IgD-negative memory B cell (primary cell): ENCODE data around the gene RHPN2. TPM values are rescaled to one million over a fixed set of nuclear protein-coding genes. Genes with fewer than 3 reads are reported as not detected.
A peak's percentile ranks its signal among the peaks of the same experiment; 100 is the strongest.
"Not testable (repeated sequence)": the region's sequence is repeated elsewhere in the genome, so short reads cannot be mapped to it uniquely, and the experiment has no call there.

Experiments used
- H3K27ac Mint-ChIP-seq, 3 donors: one replicate each; pipeline ENCODE4 v1.8.0; 2020 to 2022; ENCODE audit warnings: mild to moderate bottlenecking in 3 of 3, mixed read lengths in 3 of 3, moderate library complexity in 1 of 3
- H3K27me3 Mint-ChIP-seq: one replicate; pipeline ENCODE4 v1.8.0; 2021; ENCODE audit warnings: mixed read lengths
- H3K36me3 Mint-ChIP-seq: one replicate; pipeline ENCODE4 v1.8.0; 2020; ENCODE audit warnings: mild to moderate bottlenecking, mixed read lengths
- H3K4me1 Mint-ChIP-seq, 3 donors: one replicate each; pipeline ENCODE4 v1.8.0; 2020 to 2022; ENCODE audit warnings: mixed read lengths in 3 of 3, mild to moderate bottlenecking in 1 of 3
- H3K4me3 Mint-ChIP-seq, 4 donors: one replicate each; pipeline ENCODE4 v1.8.0; 2020 to 2022; ENCODE audit warnings: mild to moderate bottlenecking in 4 of 4, mixed read lengths in 4 of 4, moderate library complexity in 3 of 4
- H3K9me3 Mint-ChIP-seq, 3 donors: one replicate each; pipeline ENCODE4 v1.8.0; 2020 to 2021; ENCODE audit warnings: mixed read lengths in 3 of 3, mild to moderate bottlenecking in 1 of 3
- polyA plus RNA-seq: library from polyadenylated mRNA; unstranded; fragments of 300-500 nt; fragmentation: Illumina TruSeq; gene quantifications from one replicate; pipeline ENCODE4 v1.2.3, GENCODE V29; 2021

Gene RHPN2
- polyA plus RNA-seq, 1 donor from 2014 or later, result 3.7 TPM

DNA sequence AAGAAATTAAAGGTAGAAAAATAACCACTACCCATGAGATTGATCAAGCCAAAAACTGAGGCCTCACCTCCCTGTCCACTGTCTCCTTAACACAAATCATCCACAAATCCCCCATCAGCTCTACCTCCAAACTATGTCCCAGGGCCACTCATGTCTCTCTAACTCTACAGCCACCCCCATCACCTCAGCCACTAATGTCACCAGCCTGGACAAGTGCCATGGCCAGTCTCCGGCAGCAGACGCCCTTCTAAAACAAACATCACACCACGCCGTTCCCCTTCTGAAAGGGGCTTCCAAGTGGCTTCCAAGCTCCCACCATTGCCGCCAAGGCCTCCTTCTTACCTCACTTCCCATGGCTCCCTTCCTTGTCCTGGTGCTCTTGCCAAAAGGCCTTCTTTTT, 76.4 kb downstream of the RHPN2 start:
- H3K27ac Mint-ChIP-seq, H3K4me1 Mint-ChIP-seq, H3K27me3 Mint-ChIP-seq, H3K4me3 Mint-ChIP-seq, H3K9me3 Mint-ChIP-seq: not testable (repeated sequence)
- peaks cover 11% of the 10 kb centered on the region for H3K36me3 Mint-ChIP-seq

DNA sequence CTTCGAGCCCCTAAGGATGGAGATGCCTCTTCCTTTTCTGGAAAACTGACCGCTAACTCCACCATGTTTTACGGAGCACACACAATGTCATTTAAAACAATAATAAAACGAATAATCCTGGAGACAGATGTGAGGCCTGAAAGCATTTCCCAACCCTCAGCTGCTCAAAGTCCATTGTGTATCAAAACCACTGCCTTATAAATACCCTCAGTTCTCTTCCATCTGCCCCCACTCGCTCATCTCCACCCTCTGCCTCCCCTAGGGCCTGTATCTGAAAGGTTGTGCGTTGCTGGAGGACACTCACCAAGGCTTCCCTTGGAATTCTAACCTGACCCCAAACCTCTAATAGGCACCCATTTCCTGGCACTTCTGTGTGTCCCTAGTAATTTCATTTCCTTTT, 82.2 kb downstream of the RHPN2 start:
- not testable (repeated sequence) for H3K27me3 Mint-ChIP-seq, H3K27ac Mint-ChIP-seq, H3K9me3 Mint-ChIP-seq, H3K4me3 Mint-ChIP-seq, H3K36me3 Mint-ChIP-seq, H3K4me1 Mint-ChIP-seq

DNA sequence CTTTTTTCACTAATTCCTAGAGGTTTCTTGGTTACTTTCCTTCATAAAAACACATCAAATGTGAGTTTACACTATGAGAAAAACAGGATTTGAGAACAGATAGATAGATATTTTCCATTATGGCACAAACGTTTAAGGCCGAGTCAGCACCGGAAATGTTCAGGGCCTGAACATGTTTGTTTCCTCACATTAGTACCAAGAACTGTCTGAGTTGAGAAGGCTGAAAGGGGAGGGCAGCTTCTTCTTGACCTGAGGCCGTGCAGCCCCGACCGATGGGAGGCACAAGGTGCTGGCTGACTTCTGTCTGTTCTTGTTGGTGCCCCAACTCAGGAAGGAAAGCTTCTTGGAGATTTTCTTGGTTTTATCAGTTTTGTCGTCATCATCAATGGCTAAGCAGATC, 84.9 kb downstream of the RHPN2 start:
- H3K4me1 Mint-ChIP-seq, H3K4me3 Mint-ChIP-seq, H3K36me3 Mint-ChIP-seq, H3K27ac Mint-ChIP-seq, H3K27me3 Mint-ChIP-seq, H3K9me3 Mint-ChIP-seq: not testable (repeated sequence)

DNA sequence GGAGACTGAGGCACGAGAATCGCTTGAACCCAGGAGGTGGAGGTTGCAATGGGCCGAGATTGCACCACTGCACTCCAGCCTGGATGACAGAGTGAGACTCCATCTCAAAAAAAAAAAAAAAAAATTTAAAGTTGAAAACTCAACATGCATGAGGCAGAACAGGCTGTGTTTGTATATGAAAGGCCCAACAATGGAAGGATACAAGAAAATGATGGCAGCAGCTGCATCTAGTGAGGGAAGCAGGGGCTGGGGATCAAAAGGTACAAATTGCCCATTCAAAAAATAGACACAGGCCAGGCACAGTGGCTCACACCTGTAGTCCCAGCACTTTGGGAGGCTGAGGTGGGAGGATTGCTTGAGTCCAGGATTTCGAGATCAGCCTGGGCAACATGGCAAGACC, 86.9 kb downstream of the RHPN2 start:
- not testable (repeated sequence) for H3K4me1 Mint-ChIP-seq, H3K27ac Mint-ChIP-seq, H3K36me3 Mint-ChIP-seq, H3K27me3 Mint-ChIP-seq, H3K9me3 Mint-ChIP-seq, H3K4me3 Mint-ChIP-seq

DNA sequence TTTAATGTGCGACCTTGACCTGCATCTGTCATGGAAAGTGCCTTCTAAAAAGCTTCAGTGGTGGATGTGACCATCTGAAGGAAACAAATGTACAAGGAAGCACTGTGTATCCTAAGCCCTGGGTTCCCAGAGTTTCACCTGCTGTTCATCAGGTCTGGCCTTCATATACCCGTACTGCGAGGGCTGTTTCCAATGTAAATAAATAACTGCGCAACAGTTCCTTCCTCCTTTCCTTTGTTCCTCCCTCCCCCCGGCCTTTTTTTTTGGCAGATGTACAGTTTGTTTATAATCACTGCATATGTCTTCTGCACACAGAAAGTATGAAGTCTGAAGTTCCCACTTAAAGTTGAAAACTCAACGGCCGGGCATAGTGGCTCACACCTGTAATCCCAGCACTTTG, 87.4 kb downstream of the RHPN2 start:
- Mint-ChIP-seq H3K9me3 (no peaks in the 10 kb centered on the region), H3K27me3 (no peaks in the 10 kb centered on the region), H3K4me3 (no peak overlapping the region), H3K4me1 (peaks cover 0 to 2% (median under 1%) of the 10 kb centered on the region in 3 donors), H3K27ac (no peak overlapping the region), H3K36me3 (peaks cover 1% of the 10 kb centered on the region)

DNA sequence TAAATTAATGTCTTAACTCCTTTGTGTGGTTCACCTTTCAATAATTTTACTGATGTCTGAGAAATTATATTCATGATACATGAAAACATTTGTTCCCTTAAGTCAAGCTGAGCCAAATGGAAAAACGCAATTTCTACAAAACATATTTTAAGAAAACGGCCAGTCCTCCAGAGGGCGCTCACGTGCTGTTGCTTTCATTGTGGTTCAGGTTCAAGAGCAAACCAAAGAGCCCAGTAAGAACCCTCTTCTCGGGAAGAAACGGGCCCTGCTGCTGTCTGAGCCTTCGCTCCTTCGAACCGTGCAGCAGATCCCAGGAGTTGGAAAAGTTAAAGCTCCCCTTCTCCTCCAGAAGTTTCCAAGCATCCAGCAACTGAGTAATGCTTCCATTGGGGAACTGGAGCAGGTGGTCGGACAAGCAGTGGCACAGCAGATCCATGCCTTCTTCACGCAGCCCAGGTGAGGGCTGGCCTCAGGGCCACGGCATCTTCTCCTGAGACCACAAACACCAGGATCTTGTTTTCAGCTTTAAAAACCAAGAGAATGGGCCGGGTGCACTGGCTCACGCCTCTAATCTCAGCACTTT, 88.4 kb downstream of the RHPN2 start:
- Mint-ChIP-seq H3K9me3 (no peaks in the 10 kb centered on the region), H3K4me1 (peaks cover 6 to 8% (median 8%) of the 10 kb centered on the region in 3 donors), H3K36me3 (peaks cover 6% of the 10 kb centered on the region), H3K27ac (peak overlapping the region in 1 of 3 donors; percentile 54), H3K27me3 (no peaks in the 10 kb centered on the region), H3K4me3 (peak overlapping the region in 2 of 4 donors; percentile 3 to 61)

DNA sequence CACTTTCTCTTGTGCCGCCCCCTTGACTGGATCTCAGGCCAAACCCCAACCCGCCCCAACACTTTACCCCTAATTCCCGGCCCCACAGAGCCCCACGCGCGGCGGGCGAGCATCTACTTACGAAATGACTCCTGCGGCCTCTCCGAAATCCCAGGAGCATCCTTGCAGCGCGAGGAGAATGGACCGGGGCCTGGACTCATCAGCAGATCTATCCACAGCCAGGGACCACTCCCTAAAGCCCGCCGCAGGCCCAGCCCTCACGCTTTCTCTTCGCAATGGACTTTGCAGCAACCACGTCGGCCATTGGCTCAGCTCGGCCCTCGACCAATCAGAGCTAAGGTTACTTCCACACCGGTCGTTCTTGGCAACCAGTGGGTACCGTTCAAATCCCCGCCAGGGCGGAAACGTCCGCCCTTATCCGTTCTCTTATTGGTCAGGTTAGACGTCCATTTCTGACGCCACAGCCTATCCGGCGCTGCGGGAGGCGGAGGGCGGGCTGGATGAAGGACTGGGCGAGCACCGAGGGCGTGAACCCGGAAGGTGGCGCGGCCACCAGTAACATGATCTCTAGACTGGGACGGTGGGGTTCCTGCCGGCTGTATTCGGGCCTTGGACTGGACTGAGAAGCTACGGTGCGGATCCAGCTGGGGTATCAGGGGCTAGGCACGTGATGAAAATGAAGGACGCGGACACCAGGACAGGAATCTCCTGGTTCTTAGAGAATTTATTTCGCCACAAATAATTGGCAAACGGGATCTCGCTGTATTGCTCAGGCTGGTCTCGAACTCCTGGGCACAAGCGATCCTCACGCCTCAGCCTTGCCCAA, 92.8 kb downstream of the RHPN2 start, which contains the start of the genes CEP89 and FAAP24:
Gene CEP89 (minus strand): TSS at position 244 of the 826 bp plus-strand sequence. CDS start 84 bp downstream, at position 160.
Gene FAAP24 (plus strand): TSS at position 528 of the 826 bp plus-strand sequence. CDS start 955 bp downstream, outside the sequence.
- peaks cover 12 to 17% (median 12%) of the 10 kb centered on the region in 3 donors for H3K4me1 Mint-ChIP-seq
- peaks cover 4% of the 10 kb centered on the region for H3K36me3 Mint-ChIP-seq
- H3K27ac Mint-ChIP-seq, result peak within 1 kb of the TSS; percentile 89 to 98 (median 95)
- H3K27me3 Mint-ChIP-seq, result no peaks in the 10 kb centered on the region
- no peaks in the 10 kb centered on the region for H3K9me3 Mint-ChIP-seq
- H3K4me3 Mint-ChIP-seq, result peak within 1 kb of the TSS; percentile 96 to 99 (median 98)

DNA sequence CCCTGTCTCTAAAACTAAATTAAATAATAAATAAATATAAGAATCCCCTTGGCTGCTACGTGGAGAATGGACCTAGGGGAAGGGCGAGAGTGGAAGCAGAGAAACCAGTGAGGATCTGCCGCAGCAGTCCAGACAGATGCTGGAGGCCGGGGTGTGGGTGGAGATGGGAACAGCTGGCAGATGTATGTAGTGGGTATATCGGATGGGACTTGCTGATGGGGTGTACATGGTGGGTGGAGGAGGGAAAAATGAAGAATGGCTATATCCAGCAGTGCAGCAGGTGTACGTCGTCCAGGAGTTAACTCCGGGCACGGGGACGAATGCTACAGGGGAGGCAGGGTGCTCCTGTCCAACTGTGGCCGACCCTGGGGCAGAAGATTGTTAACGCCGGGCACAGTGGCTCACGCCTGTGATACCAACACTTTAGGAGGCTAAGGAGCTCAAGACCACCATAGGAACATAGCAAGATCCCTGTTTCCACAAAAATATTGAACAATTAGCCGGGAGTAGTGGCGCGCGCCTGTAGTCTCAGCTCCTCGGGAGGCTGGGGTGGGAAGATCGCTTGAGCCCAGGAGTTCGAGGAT, 93.6 kb downstream of the RHPN2 start:
- Mint-ChIP-seq H3K4me1 (peaks cover 12 to 17% (median 12%) of the 10 kb centered on the region in 3 donors), H3K36me3 (peaks cover 4% of the 10 kb centered on the region), H3K9me3 (no peaks in the 10 kb centered on the region)

DNA sequence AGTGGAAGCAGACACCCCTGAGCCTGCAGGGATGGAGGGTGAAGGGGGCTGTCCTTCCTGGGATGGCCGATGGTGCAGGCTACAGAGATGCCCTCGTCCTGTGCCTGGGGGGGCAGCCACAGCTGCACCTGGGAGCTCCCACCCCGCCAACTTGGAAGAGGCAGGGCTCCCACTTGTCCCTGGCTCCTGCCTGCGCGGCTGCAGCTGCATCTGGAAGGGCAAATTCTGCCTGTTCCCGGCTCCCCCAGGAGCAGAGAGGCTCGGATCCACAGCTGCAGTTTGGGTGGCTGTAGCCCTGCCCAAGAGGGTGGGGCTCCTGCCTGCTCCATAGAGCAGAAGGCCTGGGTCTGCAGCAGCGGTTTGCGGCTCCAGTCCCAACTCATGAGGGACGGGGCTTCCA, 95.1 kb downstream of the RHPN2 start:
- Mint-ChIP-seq H3K36me3 (peaks cover 4% of the 10 kb centered on the region), H3K9me3 (no peaks in the 10 kb centered on the region), H3K4me3 (peak overlapping the region in 1 of 4 donors; percentile 53), H3K4me1 (peaks cover 12 to 17% (median 12%) of the 10 kb centered on the region in 3 donors), H3K27me3 (no peaks in the 10 kb centered on the region), H3K27ac (no peak overlapping the region)

More for the DNA sequence above, 93.6 kb downstream of the RHPN2 start:
- Mint-ChIP-seq H3K27me3 (no peaks in the 10 kb centered on the region), H3K27ac (peak overlapping the region; percentile 89 to 98 (median 95)), H3K4me3 (peak overlapping the region; percentile 96 to 99 (median 98))

DNA sequence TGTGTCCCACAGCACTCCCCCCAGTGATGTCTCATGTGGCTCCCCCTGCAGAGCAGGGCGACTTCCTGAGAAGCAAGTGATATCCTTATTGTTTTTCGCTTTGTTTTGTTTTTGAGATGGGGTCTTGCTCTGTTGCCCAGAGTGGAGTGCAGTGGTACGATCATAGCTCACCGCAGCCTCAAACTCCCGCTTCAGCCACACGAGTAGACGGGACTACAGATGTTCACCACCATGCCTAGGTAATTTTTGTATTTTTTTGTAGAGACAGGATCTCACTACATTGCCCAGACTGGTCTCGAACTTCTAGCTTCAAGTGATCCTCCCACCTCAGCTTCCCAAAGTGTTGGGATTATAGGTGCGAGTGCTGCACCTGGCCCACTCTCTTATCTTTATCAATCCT, 97.9 kb downstream of the RHPN2 start:
- Mint-ChIP-seq H3K27ac (no peak overlapping the region), H3K4me3 (peak overlapping the region in 1 of 4 donors; percentile 84), H3K27me3 (no peaks in the 10 kb centered on the region)

DNA sequence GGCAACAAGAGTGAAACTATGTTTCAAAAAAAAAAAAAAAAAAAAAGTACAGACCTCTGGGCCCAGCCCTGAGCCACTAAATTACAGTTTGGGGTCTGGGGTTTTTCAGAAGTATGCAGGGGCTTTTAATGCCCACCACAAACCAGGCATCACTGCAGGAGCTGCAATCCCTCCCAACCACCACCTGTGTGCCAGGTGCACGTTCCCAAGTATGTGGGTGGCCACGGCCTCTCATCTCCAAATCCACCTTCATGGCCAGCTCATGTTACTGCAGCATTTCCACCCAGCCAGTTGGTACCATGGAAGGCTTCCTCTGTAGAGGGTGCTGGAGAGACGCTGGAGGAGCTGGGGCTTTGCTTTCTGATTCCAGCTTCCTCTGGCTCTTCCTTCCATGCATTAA, 119.4 kb downstream of the RHPN2 start:
- Mint-ChIP-seq H3K9me3 (peaks cover 0 to 6% (median 2%) of the 10 kb centered on the region in 3 donors), H3K4me3 (no peak overlapping the region), H3K27me3 (no peaks in the 10 kb centered on the region), H3K4me1 (no peaks in the 10 kb centered on the region), H3K27ac (no peak overlapping the region), H3K36me3 (peaks cover 28% of the 10 kb centered on the region)

More for the DNA sequence above, 97.9 kb downstream of the RHPN2 start:
- Mint-ChIP-seq H3K36me3 (peaks cover 6% of the 10 kb centered on the region), H3K9me3 (no peaks in the 10 kb centered on the region), H3K4me1 (peaks cover 6 to 12% (median 8%) of the 10 kb centered on the region in 3 donors)

DNA sequence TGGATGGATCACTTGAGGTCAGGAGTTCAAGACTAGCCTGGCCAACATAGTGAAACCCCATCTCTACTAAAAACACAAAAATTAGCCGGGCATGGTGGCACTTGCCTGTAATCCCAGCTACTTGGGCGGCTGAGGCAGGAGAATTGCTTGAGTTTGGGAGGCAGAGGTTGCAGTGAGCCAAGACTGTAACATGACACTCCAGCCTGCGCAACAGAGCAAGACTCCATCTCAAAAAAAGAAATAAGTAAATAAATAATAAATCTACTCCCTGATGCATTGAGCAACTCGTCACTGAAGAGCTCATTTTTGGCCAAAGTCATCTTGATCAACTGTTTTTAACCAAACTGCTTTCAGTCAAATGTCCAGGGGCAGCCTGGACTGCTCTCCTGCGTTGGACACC, 123.4 kb downstream of the RHPN2 start:
- H3K4me1 Mint-ChIP-seq, H3K4me3 Mint-ChIP-seq, H3K9me3 Mint-ChIP-seq, H3K27me3 Mint-ChIP-seq, H3K27ac Mint-ChIP-seq: not testable (repeated sequence)
- peaks cover 17% of the 10 kb centered on the region for H3K36me3 Mint-ChIP-seq

DNA sequence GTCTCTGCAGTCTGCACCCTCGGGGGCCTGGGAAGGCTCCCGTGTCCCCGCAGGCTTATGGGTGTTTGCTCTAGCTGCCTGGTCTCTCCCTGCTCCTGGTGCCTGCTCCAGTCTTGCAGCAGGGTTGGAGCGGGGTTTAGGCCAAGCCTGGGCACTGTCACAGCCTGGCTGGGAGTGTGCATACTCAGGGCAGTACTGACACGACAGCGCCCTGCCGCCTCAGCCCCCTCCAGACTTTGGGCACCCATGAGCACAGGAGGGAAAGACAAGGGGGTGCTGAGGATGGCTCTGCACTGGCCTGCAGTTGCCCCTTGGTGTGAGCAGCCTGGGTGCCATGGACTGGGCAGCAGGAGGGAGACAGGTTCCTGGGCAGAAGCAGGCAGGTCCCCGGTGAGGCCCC, 128.6 kb downstream of the RHPN2 start:
- Mint-ChIP-seq H3K27ac (no peak overlapping the region), H3K27me3 (no peaks in the 10 kb centered on the region), H3K4me1 (no peaks in the 10 kb centered on the region), H3K4me3 (no peak overlapping the region), H3K9me3 (no peaks in the 10 kb centered on the region), H3K36me3 (peaks cover 18% of the 10 kb centered on the region)

DNA sequence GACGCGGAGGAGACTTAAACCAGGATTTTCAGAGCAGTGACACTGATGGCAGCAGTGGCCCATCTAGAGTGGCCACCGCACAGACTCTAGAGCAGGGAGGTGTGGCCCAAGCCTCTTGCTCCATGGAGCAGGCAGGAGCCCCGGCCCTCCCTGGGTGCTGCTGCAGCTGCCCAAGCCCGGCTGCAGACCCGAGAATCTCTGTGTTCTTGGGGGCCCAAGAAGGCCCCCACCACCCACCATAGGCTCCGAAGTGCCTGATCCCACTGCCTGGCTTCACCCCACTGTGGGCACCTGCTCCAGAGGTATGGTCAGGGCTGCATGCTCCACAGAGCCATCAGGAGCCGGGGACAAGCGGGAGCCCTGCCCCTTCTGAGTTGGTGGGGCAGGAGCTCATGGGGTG, 129.1 kb downstream of the RHPN2 start:
- no peaks in the 10 kb centered on the region for H3K9me3 Mint-ChIP-seq
- H3K36me3 Mint-ChIP-seq, result peaks cover 20% of the 10 kb centered on the region
- H3K27ac Mint-ChIP-seq, result no peak overlapping the region
- no peaks in the 10 kb centered on the region for H3K4me1 Mint-ChIP-seq
- H3K4me3 Mint-ChIP-seq, result no peak overlapping the region
- no peaks in the 10 kb centered on the region for H3K27me3 Mint-ChIP-seq

DNA sequence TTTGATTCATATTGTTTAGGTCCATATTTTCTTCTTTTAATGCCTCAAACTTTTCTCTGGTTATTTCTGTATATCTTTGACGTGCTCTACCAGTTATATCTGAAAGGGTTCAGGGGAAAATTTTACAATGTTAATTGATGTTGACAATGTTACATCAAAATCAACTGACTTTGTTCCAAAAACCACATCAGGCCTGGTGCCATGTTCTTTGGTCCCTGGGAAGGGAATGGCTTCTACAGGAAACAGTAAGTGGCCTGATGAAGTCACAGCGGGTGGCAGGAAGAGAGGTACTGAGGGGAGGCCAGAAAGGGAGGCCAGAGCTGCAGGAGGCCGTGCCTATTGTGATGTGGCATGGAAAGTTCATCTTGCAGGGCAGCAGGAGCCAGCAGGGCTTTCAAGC, 131.1 kb downstream of the RHPN2 start:
- Mint-ChIP-seq H3K27me3 (no peaks in the 10 kb centered on the region), H3K4me3 (peak overlapping the region in 1 of 4 donors; percentile 47), H3K36me3 (peaks cover 35% of the 10 kb centered on the region), H3K4me1 (no peaks in the 10 kb centered on the region), H3K27ac (peak overlapping the region in 1 of 3 donors; percentile 82), H3K9me3 (peaks cover 0 to 4% (median 3%) of the 10 kb centered on the region in 3 donors)
